ENCODE measurements around the gene P2RY8.

- TF ChIP-seq CTCF (IDR thresholded peaks at IDR 0.05 in 2 of 3, conservative IDR thresholded peaks at IDR 0.05 in 1 of 3; ENCODE audit: borderline replicate concordance in 1 of 3, insufficient read depth in 1 of 3, low read depth in 2 of 3, low read length in 2 of 3) = no peak
- no peak for TF ChIP-seq ELF1 (IDR thresholded peaks at IDR 0.05; ENCODE audit: borderline replicate concordance, low read depth)
These were observed 74.9 kb downstream of the P2RY8 start for GRCh38 chrX:1462110-1462509.

Measured in HCT116 (cell line).